IMR-90 (cell line): ENCODE results near the gene TP53BP2. TPM values are rescaled to one million over a fixed set of nuclear protein-coding genes. Genes with fewer than 3 reads are reported as not detected.

Experiments used
- ATAC-seq: fragments of 200-7000 bp; cut with Tn5 transposase; 2 replicates; pipeline ENCODE4 v1.9.1; 2020; ENCODE audit warnings: low read depth, mild to moderate bottlenecking, moderate library complexity
- BruUV-seq: library from RNA; stranded (reverse); fragments of 400-500 nt; replicated peaks from 2 replicates; lab custom pipeline; 2021; lab: Mats Ljungman, UMichigan
- CTCF ChIA-PET: fragments of 300-600 bp; formaldehyde crosslinking; extraction: SDS; loops from one replicate; lab custom pipeline; 2021; ENCODE audit warnings: antibody characterized with exemption; lab: Yijun Ruan, JAX
- POLR2A ChIA-PET: fragments of 300-600 bp; sonication (Branson Sonifier 250); formaldehyde crosslinking; loops from one replicate; lab custom pipeline; 2022; ENCODE audit warnings: antibody characterized with exemption; ENCODE audit not compliant: unreplicated experiment; lab: Charles Lee
- DNase-seq: peaks from one replicate; pipeline ENCODE4 v3.0.0; 2013
- H2AFZ ChIP-seq: replicated peaks from 2 replicates; pipeline ENCODE3; 2013; ENCODE audit warnings: low read length, mild to moderate bottlenecking; ENCODE audit not compliant: poor library complexity
- H2AK5ac ChIP-seq: 2 replicates; pipeline ENCODE4 v1.6.1; 2013; ENCODE audit warnings: low read depth, low read length, inconsistent platforms
- H2AK9ac ChIP-seq: replicated peaks from 2 replicates; pipeline ENCODE3; 2013; ENCODE audit warnings: mild to moderate bottlenecking, low read depth, low read length, moderate library complexity; ENCODE audit not compliant: poor library complexity
- H2BK120ac ChIP-seq: 2 replicates; pipeline ENCODE4 v1.6.1; 2013; ENCODE audit warnings: low read depth, low read length, inconsistent platforms
- H2BK15ac ChIP-seq: 3 replicates; pipeline ENCODE4 v1.6.1; 2013; ENCODE audit warnings: low read depth, low read length, inconsistent platforms
- H2BK20ac ChIP-seq: 2 replicates; pipeline ENCODE4 v1.6.1; 2013; ENCODE audit warnings: low read depth, mild to moderate bottlenecking, inconsistent platforms, low read length, moderate library complexity
- H2BK5ac ChIP-seq: 2 replicates; pipeline ENCODE4 v1.6.1; 2013; ENCODE audit warnings: mild to moderate bottlenecking, low read depth, low read length, inconsistent platforms; ENCODE audit not compliant: poor library complexity, severe bottlenecking
- H3K14ac ChIP-seq: replicated peaks from 2 replicates; pipeline ENCODE4 v1.6.1; 2013; ENCODE audit warnings: low read depth, low read length, inconsistent platforms
- H3K18ac ChIP-seq: 2 replicates; pipeline ENCODE4 v1.6.1; 2013; ENCODE audit warnings: low read depth, low read length, control low read depth
- H3K23ac ChIP-seq: 2 replicates; pipeline ENCODE4 v1.6.1; 2013; ENCODE audit warnings: low read depth, low read length, inconsistent platforms
- H3K27ac ChIP-seq: 2 replicates; pipeline ENCODE4 v1.5.1; 2013; ENCODE audit warnings: mild to moderate bottlenecking, control low read depth, low read length; ENCODE audit not compliant: insufficient read depth
- H3K27me3 ChIP-seq: 2 replicates; pipeline ENCODE4 v1.6.1; 2013; ENCODE audit warnings: low read length; ENCODE audit not compliant: control insufficient read depth, insufficient read depth
- H3K36me3 ChIP-seq: 2 replicates; pipeline ENCODE4 v1.6.1; 2013; ENCODE audit warnings: low read length, mixed read lengths; ENCODE audit not compliant: control insufficient read depth, insufficient read depth
- H3K4ac ChIP-seq: 2 replicates; pipeline ENCODE4 v1.6.1; 2013; ENCODE audit warnings: low read depth, low read length, inconsistent platforms
- H3K4me1 ChIP-seq: 2 replicates; pipeline ENCODE4 v1.6.1; 2013; ENCODE audit warnings: low read length, mixed read lengths; ENCODE audit not compliant: control insufficient read depth, insufficient read depth
- H3K4me2 ChIP-seq: 2 replicates; pipeline ENCODE4 v1.6.1; 2013; ENCODE audit warnings: low read depth, mild to moderate bottlenecking, control low read depth, low read length, moderate library complexity
- H3K4me3 ChIP-seq: 2 replicates; pipeline ENCODE4 v1.5.1; 2013; ENCODE audit warnings: low read depth, mild to moderate bottlenecking, control low read depth, low read length, moderate library complexity; ENCODE audit not compliant: insufficient read depth
- H3K56ac ChIP-seq: 2 replicates; pipeline ENCODE4 v1.6.1; 2013; ENCODE audit warnings: low read length, inconsistent platforms; ENCODE audit not compliant: insufficient read depth; ENCODE audit errors: extremely low read depth
- H3K79me1 ChIP-seq, 2 experiments: 2 replicates each; pipeline ENCODE4 v1.6.1; 2013; ENCODE audit warnings: low read length in 2 of 2, inconsistent platforms in 1 of 2, low read depth in 1 of 2
- H3K9ac ChIP-seq: 2 replicates; pipeline ENCODE4 v1.6.1; 2013; ENCODE audit warnings: low read depth, low read length, control low read depth
- H3K9me1 ChIP-seq: 2 replicates; pipeline ENCODE4 v1.6.1; 2013; ENCODE audit warnings: low read length, inconsistent platforms; ENCODE audit not compliant: insufficient read depth
- H3K9me3 ChIP-seq: 2 replicates; pipeline ENCODE4 v1.6.1; 2013; ENCODE audit warnings: low read length; ENCODE audit not compliant: control insufficient read depth, insufficient read depth
- H4K20me1 ChIP-seq: 2 replicates; pipeline ENCODE4 v1.6.1; 2013; ENCODE audit warnings: low read length, inconsistent platforms; ENCODE audit not compliant: insufficient read depth
- H4K5ac ChIP-seq: 2 replicates; pipeline ENCODE4 v1.6.1; 2013; ENCODE audit warnings: mild to moderate bottlenecking, low read depth, low read length, control low read depth
- H4K8ac ChIP-seq, 2 experiments: 2 replicates each; pipeline ENCODE4 v1.6.1; 2013; ENCODE audit warnings: low read depth in 2 of 2, low read length in 2 of 2, control low read depth in 1 of 2, inconsistent platforms in 1 of 2
- H4K91ac ChIP-seq: 2 replicates; pipeline ENCODE4 v1.6.1; 2013; ENCODE audit warnings: low read depth, low read length, inconsistent platforms; ENCODE audit not compliant: insufficient read depth
- BHLHE40 ChIP-seq: fragments of 150-350 bp; IDR thresholded peaks from 2 replicates; pipeline ENCODE4 v1.6.1; 2016; ENCODE audit warnings: mild to moderate bottlenecking, low read depth, low read length
- CEBPB ChIP-seq: IDR thresholded peaks from 2 replicates; pipeline ENCODE4 v1.6.1; 2012; ENCODE audit warnings: low read depth, low read length, improper control_type of control experiment
- CHD1 ChIP-seq: IDR thresholded peaks from 2 replicates; pipeline ENCODE4 v1.6.1; 2012; ENCODE audit warnings: low read depth, low read length, improper control_type of control experiment
- ELK1 ChIP-seq: fragments of 150-350 bp; IDR thresholded peaks from 2 replicates; pipeline ENCODE4 v1.6.1; 2016; ENCODE audit warnings: low read depth, mild to moderate bottlenecking, low read length, moderate library complexity, borderline replicate concordance
- FOS ChIP-seq: fragments of 150-350 bp; IDR thresholded peaks from 2 replicates; pipeline ENCODE4 v1.6.1; 2016; ENCODE audit warnings: low read depth, low read length
- MAFK ChIP-seq: IDR thresholded peaks from 2 replicates; pipeline ENCODE4 v1.6.1; 2012; ENCODE audit warnings: low read depth, low read length, improper control_type of control experiment
- MAZ ChIP-seq: IDR thresholded peaks from 2 replicates; pipeline ENCODE4 v1.6.1; 2012; ENCODE audit warnings: low read depth, mild to moderate bottlenecking, low read length, improper control_type of control experiment, moderate library complexity, borderline replicate concordance
- MXI1 ChIP-seq: IDR thresholded peaks from 2 replicates; pipeline ENCODE4 v1.6.1; 2012; ENCODE audit warnings: low read depth, mild to moderate bottlenecking, low read length, moderate library complexity, borderline replicate concordance
- NFE2L2 ChIP-seq: fragments of 150-350 bp; IDR thresholded peaks from 2 replicates; pipeline ENCODE4 v1.6.1; 2016; ENCODE audit warnings: low read depth, mild to moderate bottlenecking, low read length
- POLR2A ChIP-seq: IDR thresholded peaks from 2 replicates; pipeline ENCODE4 v1.6.1; 2012; ENCODE audit warnings: mild to moderate bottlenecking, low read depth, low read length
- RCOR1 ChIP-seq: IDR thresholded peaks from 2 replicates; pipeline ENCODE4 v1.6.1; 2012; ENCODE audit warnings: mild to moderate bottlenecking, low read length, improper control_type of control experiment; ENCODE audit not compliant: insufficient replicate concordance
- RFX5 ChIP-seq: IDR thresholded peaks from 2 replicates; pipeline ENCODE4 v1.8.0; 2012; ENCODE audit warnings: low read depth, mild to moderate bottlenecking, low read length, moderate library complexity
- SMC3 ChIP-seq: fragments of 150-350 bp; IDR thresholded peaks from 2 replicates; pipeline ENCODE4 v1.6.1; 2016; ENCODE audit warnings: low read depth, mild to moderate bottlenecking, antibody characterized with exemption, low read length, moderate library complexity
- WGBS, 2 experiments: methylation state at CpG; one replicate each; pipeline versions ENCODE4 v1.1.5 to v1.1.7; 2013; ENCODE audit warnings: missing lambda C conversion rate in 2 of 2; ENCODE audit not compliant: insufficient read length in 1 of 2; ENCODE audit errors: extremely low coverage in 2 of 2; 5-methylcytosine and 5-hydroxymethylcytosine counted together
- dilution Hi-C: fragments of 300-500 bp; cut with HindIII; formaldehyde crosslinking; loops from one replicate; pipeline ENCODE4 v1.14.3; 2018; ENCODE audit warnings: low sequenced_read_pairs; ENCODE audit not compliant: unreplicated experiment
- in situ Hi-C: fragments of 300-500 bp; cut with MboI; formaldehyde crosslinking; loops from 3 replicates; pipeline ENCODE4 v1.14.3; 2019; ENCODE audit warnings: low sequenced_read_pairs, inconsistent platforms, mixed read lengths
- intact Hi-C: fragments of 100-400 bp; cut with micrococcal nuclease; formaldehyde crosslinking; loops from 2 replicates; pipeline ENCODE4 v1.10.0; 2022
- polyA plus RNA-seq, 3 experiments: library from polyadenylated mRNA; depleted of rRNA; stranded (reverse); fragments of >200 nt; gene quantifications; 2 replicates each; pipeline ENCODE4 v1.2.3, GENCODE V29; 2012; ENCODE audit warnings: low replicate concordance in 1 of 3
- total RNA-seq: library from RNA; depleted of rRNA; stranded (reverse); fragments of >200 nt; gene quantifications from 2 replicates; pipeline ENCODE4 v1.2.3, GENCODE V29; 2012

The TP53BP2 gene
- total and polyA plus RNA-seq, 2 of the 4 experiments (the other 2 are of a cell fraction), result 19.9 to 35.0 TPM

GRCh38 chr1:223756806-223757700 is 88.7 kb downstream of the TP53BP2 start (continued):
- no peak for TF ChIP-seq BHLHE40

DNA sequence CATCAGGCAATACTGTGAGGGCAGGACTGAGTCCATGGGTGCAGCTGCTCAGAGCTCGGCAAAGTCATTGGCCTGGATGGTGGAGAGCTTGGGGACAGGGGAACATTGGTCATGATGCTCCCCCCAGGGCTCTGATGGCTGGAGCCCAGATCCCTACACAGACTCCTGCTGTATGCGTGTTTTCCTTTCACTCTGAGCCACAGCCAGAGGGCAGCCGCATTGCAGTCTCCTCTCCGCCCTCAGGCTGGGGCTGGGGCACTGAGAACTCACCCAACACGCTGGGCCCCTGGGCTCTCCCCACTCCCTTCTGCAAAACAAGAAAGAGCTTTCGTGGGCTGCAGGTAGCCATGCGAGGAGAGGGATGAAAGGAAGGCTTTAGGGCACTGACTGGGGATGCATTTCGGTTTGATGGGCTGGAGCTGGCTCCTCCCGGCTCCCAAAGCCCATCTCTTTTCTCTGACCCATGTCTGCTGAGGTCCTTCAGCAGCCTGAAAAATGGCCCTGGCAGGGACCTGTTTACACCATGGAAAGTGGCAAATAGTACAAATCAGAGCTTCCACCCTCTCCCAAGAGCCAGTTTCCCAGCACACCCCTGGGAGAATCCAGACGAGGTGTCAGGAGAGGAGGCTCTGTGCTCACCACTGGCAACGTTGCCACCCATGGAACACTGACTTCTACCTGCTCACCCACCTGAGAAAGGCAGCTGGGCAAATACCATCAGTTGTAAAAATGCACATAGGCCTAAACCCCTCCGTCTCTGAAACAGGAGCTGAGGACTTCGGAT is 89.6 kb downstream of the TP53BP2 start:
- no peaks in the 10 kb centered on the region for H3K9me3 ChIP-seq
- H3K4me1 ChIP-seq, result peaks cover 5% of the 10 kb centered on the region
- H2BK15ac ChIP-seq, result no peak overlapping the region
- no peak overlapping the region; the same call in 1 of the 2 replicates for H2AK5ac ChIP-seq
- ATAC-seq (no peak), DNase-seq (no peak)
- POLR2A ChIA-PET, result no interaction called here
- H2BK5ac ChIP-seq, result no peak overlapping the region
- CTCF ChIA-PET, result no interaction called here
- H3K9ac ChIP-seq, result no peak overlapping the region
- H3K4ac ChIP-seq, result no peak overlapping the region
- WGBS, 2 experiments, result 100% methylated on average over 1 of the region's 13 CpGs; no CpG with 5 or more reads in 1 of the 2 experiments
- no peak overlapping the region for H2BK120ac ChIP-seq
- no peak overlapping the region for H3K4me3 ChIP-seq
- no peak overlapping the region for H2AK9ac ChIP-seq
- H4K91ac ChIP-seq, result no peak overlapping the region
- H3K18ac ChIP-seq, result no peak overlapping the region
- H3K4me2 ChIP-seq, result no peak overlapping the region
- peaks cover 15% of the 10 kb centered on the region for H3K9me1 ChIP-seq
- no peak overlapping the region for H2BK20ac ChIP-seq
- H4K20me1 ChIP-seq, result no peaks in the 10 kb centered on the region
- intact Hi-C loops (no loop called here), dilution Hi-C loops (no loop called here), in situ Hi-C loops (no loop called here)
- peaks cover 43 to 78% of the 10 kb centered on the region in 2 experiments for H3K79me1 ChIP-seq
- no peak overlapping the region for H3K27ac ChIP-seq
- H4K5ac ChIP-seq, result no peak overlapping the region
- H3K27me3 ChIP-seq, result no peaks in the 10 kb centered on the region
- no peak overlapping the region for H3K23ac ChIP-seq
- H3K36me3 ChIP-seq, result peaks cover 87% of the 10 kb centered on the region
- no peak overlapping the region for H3K14ac ChIP-seq
- no TSS peak for BruUV-seq
- H3K56ac ChIP-seq, result no peak overlapping the region
- H4K8ac ChIP-seq, result no peak overlapping the region
- H2AFZ ChIP-seq, result no peak overlapping the region
- TF ChIP-seq MXI1, result no peak
- no peak for TF ChIP-seq RCOR1
- no peak for TF ChIP-seq MAFK
- TF ChIP-seq MAZ, result no peak
- TF ChIP-seq NFE2L2, result no peak
- TF ChIP-seq POLR2A, result no peak
- no peak for TF ChIP-seq RFX5
- TF ChIP-seq BHLHE40, result no peak
- TF ChIP-seq FOS, result no peak
- no peak for TF ChIP-seq SMC3
- TF ChIP-seq ELK1, result no peak
- no peak for TF ChIP-seq CHD1
- no peak for TF ChIP-seq CEBPB
